ENCODE results near the gene ZDHHC8. TPM values are rescaled to one million over a fixed set of nuclear protein-coding genes. Genes with fewer than 3 reads are reported as not detected.

The ZDHHC8 gene
- total RNA-seq, 1 experiment from 2014 or later, result 89.3 TPM

DNA sequence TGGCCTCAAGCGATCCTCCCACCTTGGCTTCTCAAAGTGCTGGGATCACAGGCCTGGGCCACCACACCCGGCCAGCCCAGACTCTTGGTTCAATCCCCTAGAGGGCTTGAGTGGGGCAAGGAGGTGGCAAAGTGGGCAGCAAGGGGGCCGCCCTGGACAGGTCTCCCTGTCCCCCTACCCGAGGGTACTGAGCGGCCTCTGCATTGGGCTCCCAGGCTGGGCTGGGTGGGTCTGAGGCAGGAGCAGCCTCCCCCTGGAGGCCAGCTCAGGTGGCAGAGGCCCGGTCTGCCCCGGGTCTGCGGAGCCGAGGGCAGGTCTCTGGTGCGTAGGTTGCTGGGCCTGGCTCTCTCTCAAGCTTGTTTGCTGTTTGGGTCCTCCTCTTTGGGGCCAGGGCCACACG lies 41.6 kb downstream of the ZDHHC8 start:
- intact Hi-C loops (cut with micrococcal nuclease), result no loop called here
- Histone ChIP-seq H2AFZ (ENCODE audit: low read depth, low read length, poor library complexity, severe bottlenecking) (no peak overlapping the region), H3K9me2 (ENCODE audit: insufficient read depth) (no peaks in the 10 kb centered on the region), H3K9me3 (ENCODE audit: control insufficient read depth in 1 of 2, insufficient read depth in 1 of 2, low read depth in 1 of 2, low read length in 2 of 2) (no peaks in the 10 kb centered on the region), H3K27me3 (ENCODE audit: insufficient read depth, low read length) (no peaks in the 10 kb centered on the region), H3K27ac (ENCODE audit: low read depth, low read length) (no peak overlapping the region), H3K9ac (ENCODE audit: low read length) (no peak overlapping the region), H3K4me3 (replicated peaks in 1 of 2; ENCODE audit: low read depth in 1 of 2, low read length in 2 of 2) (no peak overlapping the region), H3K79me2 (ENCODE audit: insufficient read depth, low read length) (no peaks in the 10 kb centered on the region), H4K20me1 (ENCODE audit: insufficient read depth) (no peaks in the 10 kb centered on the region), H3K4me2 (ENCODE audit: low read length) (no peak overlapping the region), H3K36me3 (ENCODE audit: control insufficient read depth in 1 of 2, insufficient read depth in 2 of 2, low read length in 2 of 2) (no peaks in the 10 kb centered on the region), H3K4me1 (ENCODE audit: control insufficient read depth in 1 of 2, insufficient read depth in 2 of 2, low read length in 2 of 2) (no peaks in the 10 kb centered on the region; a peak in 1 of 4 replicates)
- TF ChIP-seq EGR1 (IDR thresholded peaks at IDR 0.05; ENCODE audit: low read depth) (no peak), EZH2phosphoT487 (IDR thresholded peaks at IDR 0.05; ENCODE audit: borderline replicate concordance) (no peak), FOSL1 (IDR thresholded peaks at IDR 0.05; ENCODE audit: low read depth) (no peak), ELF1 (IDR thresholded peaks at IDR 0.05; ENCODE audit: borderline replicate concordance, low read depth) (no peak), CBX3 (IDR thresholded peaks at IDR 0.05; ENCODE audit: low read depth) (no peak), POLR2A (IDR thresholded peaks at IDR 0.05; ENCODE audit: borderline replicate concordance, extremely low read depth, insufficient read depth, insufficient read length) (no peak), YY1 (IDR thresholded peaks at IDR 0.05; ENCODE audit: extremely low read depth, insufficient replicate concordance, low read depth, low read length) (no peak), ZFX (IDR thresholded peaks at IDR 0.05) (no peak), SRF (IDR thresholded peaks at IDR 0.05; ENCODE audit: low read depth) (no peak)
- TF ChIP-seq, protein P1, sequence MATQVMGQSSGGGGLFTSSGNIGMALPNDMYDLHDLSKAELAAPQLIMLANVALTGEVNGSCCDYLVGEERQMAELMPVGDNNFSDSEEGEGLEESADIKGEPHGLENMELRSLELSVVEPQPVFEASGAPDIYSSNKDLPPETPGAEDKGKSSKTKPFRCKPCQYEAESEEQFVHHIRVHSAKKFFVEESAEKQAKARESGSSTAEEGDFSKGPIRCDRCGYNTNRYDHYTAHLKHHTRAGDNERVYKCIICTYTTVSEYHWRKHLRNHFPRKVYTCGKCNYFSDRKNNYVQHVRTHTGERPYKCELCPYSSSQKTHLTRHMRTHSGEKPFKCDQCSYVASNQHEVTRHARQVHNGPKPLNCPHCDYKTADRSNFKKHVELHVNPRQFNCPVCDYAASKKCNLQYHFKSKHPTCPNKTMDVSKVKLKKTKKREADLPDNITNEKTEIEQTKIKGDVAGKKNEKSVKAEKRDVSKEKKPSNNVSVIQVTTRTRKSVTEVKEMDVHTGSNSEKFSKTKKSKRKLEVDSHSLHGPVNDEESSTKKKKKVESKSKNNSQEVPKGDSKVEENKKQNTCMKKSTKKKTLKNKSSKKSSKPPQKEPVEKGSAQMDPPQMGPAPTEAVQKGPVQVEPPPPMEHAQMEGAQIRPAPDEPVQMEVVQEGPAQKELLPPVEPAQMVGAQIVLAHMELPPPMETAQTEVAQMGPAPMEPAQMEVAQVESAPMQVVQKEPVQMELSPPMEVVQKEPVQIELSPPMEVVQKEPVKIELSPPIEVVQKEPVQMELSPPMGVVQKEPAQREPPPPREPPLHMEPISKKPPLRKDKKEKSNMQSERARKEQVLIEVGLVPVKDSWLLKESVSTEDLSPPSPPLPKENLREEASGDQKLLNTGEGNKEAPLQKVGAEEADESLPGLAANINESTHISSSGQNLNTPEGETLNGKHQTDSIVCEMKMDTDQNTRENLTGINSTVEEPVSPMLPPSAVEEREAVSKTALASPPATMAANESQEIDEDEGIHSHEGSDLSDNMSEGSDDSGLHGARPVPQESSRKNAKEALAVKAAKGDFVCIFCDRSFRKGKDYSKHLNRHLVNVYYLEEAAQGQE (IDR thresholded peaks at IDR 0.05; ENCODE audit: low read depth), result no peak
- TF ChIP-seq, protein P2, sequence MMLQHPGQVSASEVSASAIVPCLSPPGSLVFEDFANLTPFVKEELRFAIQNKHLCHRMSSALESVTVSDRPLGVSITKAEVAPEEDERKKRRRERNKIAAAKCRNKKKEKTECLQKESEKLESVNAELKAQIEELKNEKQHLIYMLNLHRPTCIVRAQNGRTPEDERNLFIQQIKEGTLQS (IDR thresholded peaks at IDR 0.05), result no peak
- TF ChIP-seq, protein P3, sequence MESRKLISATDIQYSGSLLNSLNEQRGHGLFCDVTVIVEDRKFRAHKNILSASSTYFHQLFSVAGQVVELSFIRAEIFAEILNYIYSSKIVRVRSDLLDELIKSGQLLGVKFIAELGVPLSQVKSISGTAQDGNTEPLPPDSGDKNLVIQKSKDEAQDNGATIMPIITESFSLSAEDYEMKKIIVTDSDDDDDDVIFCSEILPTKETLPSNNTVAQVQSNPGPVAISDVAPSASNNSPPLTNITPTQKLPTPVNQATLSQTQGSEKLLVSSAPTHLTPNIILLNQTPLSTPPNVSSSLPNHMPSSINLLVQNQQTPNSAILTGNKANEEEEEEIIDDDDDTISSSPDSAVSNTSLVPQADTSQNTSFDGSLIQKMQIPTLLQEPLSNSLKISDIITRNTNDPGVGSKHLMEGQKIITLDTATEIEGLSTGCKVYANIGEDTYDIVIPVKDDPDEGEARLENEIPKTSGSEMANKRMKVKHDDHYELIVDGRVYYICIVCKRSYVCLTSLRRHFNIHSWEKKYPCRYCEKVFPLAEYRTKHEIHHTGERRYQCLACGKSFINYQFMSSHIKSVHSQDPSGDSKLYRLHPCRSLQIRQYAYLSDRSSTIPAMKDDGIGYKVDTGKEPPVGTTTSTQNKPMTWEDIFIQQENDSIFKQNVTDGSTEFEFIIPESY (IDR thresholded peaks at IDR 0.05; ENCODE audit: extremely low read depth, insufficient replicate concordance, low read length), result no peak
- ATAC-seq (no peak), DNase-seq (ENCODE audit: low read depth, low spot score) (no peak)
- CTCF ChIA-PET, result no interaction called here
- POLR2A ChIA-PET, result no interaction called here
- RAD21 ChIA-PET (ENCODE audit: low non-redundant PET in 1 of 2, low total read pairs in 2 of 2, uncharacterized antibody in 2 of 2, unreplicated experiment in 2 of 2), result no interaction called here
- BruUV-seq (replicated peaks), result no TSS peak

Measured in HCT116 (cell line).